ENCODE data around the gene RP2. TPM values are rescaled to one million over a fixed set of nuclear protein-coding genes. Genes with fewer than 3 reads are reported as not detected.

RP2 gene
- total RNA-seq, 1 donor from 2014 or later, result 11.8 TPM

DNA sequence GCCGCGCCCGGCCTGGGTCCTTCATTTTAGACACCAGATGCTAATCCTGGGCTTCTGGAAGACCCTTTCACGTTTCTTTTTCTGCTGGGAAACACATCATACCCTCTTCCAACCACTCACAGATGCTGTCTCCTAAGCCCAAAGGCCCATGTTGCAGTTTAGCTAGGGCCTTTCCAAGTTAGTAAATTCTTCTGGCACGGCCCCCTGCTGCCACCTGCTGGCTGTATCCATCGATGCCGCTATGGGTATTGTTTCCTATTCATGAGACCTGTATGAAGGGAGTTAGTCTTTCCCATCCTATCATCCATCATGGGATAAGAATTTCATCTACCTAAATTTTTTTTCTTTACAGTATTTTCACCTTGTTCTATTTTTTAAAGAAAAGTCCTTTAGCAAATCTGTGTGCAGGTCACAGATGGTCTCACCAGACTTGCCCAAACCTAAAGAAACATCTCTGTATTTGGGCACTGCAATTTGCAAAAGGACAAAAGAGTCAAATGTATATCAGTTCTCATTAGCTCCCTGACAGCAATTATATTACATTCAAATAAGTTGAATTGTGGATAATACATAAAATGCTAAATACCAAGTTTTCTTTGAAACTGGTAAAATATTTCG, 40.2 kb upstream of the RP2 start:
- TF ChIP-seq CTCF (conservative IDR thresholded peaks at IDR 0.05), result peak; percentile 82
- DNase-seq (ENCODE audit: low read depth, low spot score), result peak; percentile 62
- Mint-ChIP-seq H3K36me3 (ENCODE audit: low read depth) (no peaks in the 10 kb centered on the region), H3K4me3 (no peak overlapping the region), H3K27me3 (ENCODE audit: low read depth) (peaks cover 2% of the 10 kb centered on the region), H3K27ac (ENCODE audit: unreplicated experiment) (no peak overlapping the region), H3K9me3 (no peaks in the 10 kb centered on the region), H3K4me1 (peaks cover 4% of the 10 kb centered on the region)

DNA sequence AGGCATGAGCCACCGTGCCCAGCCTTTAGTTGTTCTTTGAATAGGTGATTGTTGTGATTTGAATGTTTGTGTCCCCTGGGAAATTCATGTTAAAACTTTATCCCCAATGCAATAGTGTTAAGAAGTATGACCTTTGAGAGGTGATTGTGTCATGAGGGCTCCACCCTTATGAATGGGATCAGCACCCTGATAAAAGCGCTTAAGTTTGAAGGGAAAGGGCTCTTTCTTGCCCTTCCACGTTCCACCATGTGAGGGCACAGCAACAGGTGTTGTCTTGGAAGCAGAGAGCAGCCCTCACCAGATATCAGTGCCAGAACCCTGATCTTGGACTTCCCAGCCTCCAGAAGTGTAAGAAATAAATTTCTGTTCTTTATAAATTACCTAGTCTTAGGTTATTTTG, 33.7 kb upstream of the RP2 start:
- Mint-ChIP-seq H3K36me3 (ENCODE audit: low read depth) (no peaks in the 10 kb centered on the region), H3K27ac (ENCODE audit: unreplicated experiment) (no peak overlapping the region), H3K4me3 (no peak overlapping the region), H3K27me3 (ENCODE audit: low read depth) (peaks cover 2% of the 10 kb centered on the region), H3K9me3 (no peaks in the 10 kb centered on the region), H3K4me1 (no peaks in the 10 kb centered on the region)
- no peak for DNase-seq (ENCODE audit: low read depth, low spot score)
- no peak for TF ChIP-seq CTCF (conservative IDR thresholded peaks at IDR 0.05)

DNA sequence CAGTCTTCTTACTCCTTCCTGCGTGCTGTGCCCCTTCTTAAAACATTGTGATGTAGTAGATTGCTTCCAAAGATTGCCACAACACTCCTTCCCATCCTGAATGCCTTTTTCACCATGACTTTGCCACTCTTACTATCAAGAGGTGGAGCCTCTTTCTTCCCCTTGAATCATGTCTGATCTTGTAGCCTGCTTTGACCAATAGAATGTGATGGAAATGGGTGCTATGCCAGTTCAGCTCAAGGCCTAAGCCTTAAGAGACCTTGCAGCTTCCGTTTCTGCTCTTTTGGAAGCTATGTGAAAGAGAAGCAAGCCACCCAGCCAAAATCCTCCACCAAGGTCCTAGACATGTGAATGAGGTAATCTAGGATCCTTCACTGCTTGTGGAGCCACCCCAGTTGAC, 31.6 kb upstream of the RP2 start:
- Mint-ChIP-seq H3K27me3 (ENCODE audit: low read depth) (peaks cover 2% of the 10 kb centered on the region), H3K36me3 (ENCODE audit: low read depth) (no peaks in the 10 kb centered on the region), H3K9me3 (no peaks in the 10 kb centered on the region), H3K27ac (ENCODE audit: unreplicated experiment) (no peak overlapping the region), H3K4me3 (no peak overlapping the region), H3K4me1 (no peaks in the 10 kb centered on the region)
- no peak for DNase-seq (ENCODE audit: low read depth, low spot score)
- TF ChIP-seq CTCF (conservative IDR thresholded peaks at IDR 0.05), result no peak

- no peaks in the 10 kb centered on the region for H3K27me3 Mint-ChIP-seq (ENCODE audit: low read depth)
- no peak for DNase-seq (ENCODE audit: low read depth, low spot score)
- no peak for TF ChIP-seq CTCF (conservative IDR thresholded peaks at IDR 0.05)
- no peaks in the 10 kb centered on the region for H3K4me1 Mint-ChIP-seq
- no peak overlapping the region for H3K4me3 Mint-ChIP-seq
- peaks cover 3% of the 10 kb centered on the region for H3K9me3 Mint-ChIP-seq
- no peaks in the 10 kb centered on the region for H3K36me3 Mint-ChIP-seq (ENCODE audit: low read depth)
- H3K27ac Mint-ChIP-seq (ENCODE audit: unreplicated experiment), result no peak overlapping the region
Observed at GRCh38 chrX:46811121-46811520, 25.7 kb upstream of the RP2 start.

DNA sequence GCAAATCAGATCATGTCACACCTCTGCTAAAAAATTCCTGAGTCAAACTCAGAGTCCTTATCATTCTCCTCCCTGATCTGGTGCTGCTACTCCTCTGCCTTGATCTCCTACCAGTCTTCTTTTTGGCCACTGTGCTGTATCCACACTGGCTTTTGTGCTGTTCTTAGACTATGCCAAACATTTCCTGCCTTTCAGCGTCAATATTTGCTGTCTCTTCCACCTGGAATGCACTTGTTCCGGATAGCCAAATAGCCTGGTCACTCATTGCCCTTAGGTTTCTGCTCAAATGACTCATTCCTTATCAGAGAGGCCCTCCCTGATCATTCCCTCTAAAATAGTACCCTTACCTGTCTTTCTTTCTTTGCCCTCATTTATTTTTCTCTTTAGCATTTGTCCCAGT, 24.4 kb upstream of the RP2 start:
- H3K27me3 Mint-ChIP-seq (ENCODE audit: low read depth), result no peaks in the 10 kb centered on the region
- H3K36me3 Mint-ChIP-seq (ENCODE audit: low read depth), result no peaks in the 10 kb centered on the region
- peaks cover 3% of the 10 kb centered on the region for H3K9me3 Mint-ChIP-seq
- no peak overlapping the region for H3K4me3 Mint-ChIP-seq
- no peaks in the 10 kb centered on the region for H3K4me1 Mint-ChIP-seq
- DNase-seq (ENCODE audit: low read depth, low spot score), result no peak
- no peak overlapping the region for H3K27ac Mint-ChIP-seq (ENCODE audit: unreplicated experiment)
- TF ChIP-seq CTCF (conservative IDR thresholded peaks at IDR 0.05), result no peak

Data from neural crest cell (in vitro differentiated cells).